Measurements from ENCODE around the gene CHST4. TPM values are rescaled to one million over a fixed set of nuclear protein-coding genes. Genes with fewer than 3 reads are reported as not detected.

Gene CHST4
- total RNA-seq, result not detected in 2 replicates

DNA sequence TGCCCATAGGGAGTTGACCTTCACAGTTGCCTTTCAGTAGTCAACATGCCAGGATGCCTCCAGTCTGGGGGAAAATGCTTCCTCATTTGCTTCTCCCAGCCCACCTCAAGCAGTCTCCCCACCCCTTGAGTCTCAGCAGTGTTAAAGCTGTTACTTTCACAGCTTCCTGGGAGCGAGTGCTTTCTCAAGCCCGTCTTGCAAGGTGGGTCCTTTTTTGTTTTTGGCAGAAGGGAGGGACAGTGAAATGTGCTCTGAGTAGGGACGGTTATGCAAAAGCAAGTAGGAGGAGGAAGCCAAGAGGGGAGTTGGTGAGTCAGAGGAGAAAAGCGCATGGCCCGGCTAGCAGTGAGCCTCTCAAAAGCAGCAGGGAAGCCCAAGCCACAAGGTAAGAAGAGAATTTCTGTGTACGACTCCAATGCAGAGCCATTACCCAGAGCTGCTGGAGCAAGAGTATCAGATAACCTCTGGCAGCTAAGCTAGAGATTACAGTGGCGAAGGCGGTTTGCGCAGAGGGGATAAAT is at the start of gene CHST4:
TSS of gene CHST4 (plus strand) at position 316 of the 521 bp plus-strand sequence. CDS start 10,252 bp downstream, outside the sequence.

DNA sequence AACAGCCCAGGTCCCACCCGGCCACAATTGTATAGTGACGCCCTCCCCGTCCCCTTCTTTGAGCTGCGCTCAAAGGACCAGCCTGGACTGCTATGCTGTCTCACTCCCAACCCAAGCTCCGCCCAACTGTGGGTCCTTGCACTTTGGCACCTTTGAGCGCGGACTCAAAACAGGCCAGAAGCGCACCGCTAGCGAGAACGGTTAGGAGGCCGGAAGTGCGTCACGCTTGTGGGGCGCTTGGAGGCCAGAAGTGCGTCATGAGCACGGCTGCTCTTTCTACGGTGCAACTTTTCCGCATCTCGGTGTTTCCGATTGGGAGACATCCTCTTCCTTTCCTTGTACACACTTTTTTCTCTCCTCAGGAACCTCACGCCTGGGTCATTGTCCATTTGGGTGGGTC is 37.1 kb upstream of the CHST4 start, which contains the start of gene ZNF19:
TSS of gene ZNF19 (minus strand) at position 203 of the 400 bp plus-strand sequence. CDS start 7,210 bp downstream, outside the sequence.

DNA sequence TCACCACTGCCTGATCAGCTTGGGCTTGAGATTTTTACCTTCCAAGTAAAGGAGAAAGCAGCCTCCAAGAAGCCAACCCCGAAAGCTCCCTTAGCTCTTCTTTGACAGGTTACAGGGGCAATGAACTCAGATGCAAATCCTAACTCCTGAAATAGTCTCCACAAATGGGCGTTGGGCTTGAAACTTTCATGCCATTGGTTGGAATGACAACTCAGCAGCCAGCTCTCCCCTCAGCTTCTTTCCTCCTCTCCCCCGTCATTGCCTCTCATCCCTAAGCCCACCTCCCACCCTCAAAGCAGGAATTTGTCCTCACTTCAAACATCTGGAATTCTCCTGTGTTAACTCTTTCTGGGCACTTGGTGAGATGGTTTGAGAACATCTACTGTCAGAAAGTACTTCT is 50.7 kb downstream of the CHST4 start, which contains the start of gene TAT:
TSS of gene TAT (minus strand) at position 122 of the 400 bp plus-strand sequence. CDS start 677 bp downstream, outside the sequence.

Other genes starting within 250 kb of the CHST4 start
- gene CMTR2, start 237.0 kb upstream of the CHST4 start, total RNA-seq, result 13.0 and 21.2 TPM in 2 replicates
- gene CALB2, start 167.7 kb upstream of the CHST4 start, total RNA-seq, result 1.3 TPM in 1 of 2 replicates, not detected in the other
- gene TLE7, start 84.4 kb upstream of the CHST4 start, total RNA-seq, result 0.14 TPM in 1 of 2 replicates, not detected in the other
- 3.7 and 5.0 TPM in 2 replicates for gene ZNF23, start 64.2 kb upstream of the CHST4 start, total RNA-seq
- 0.42 and 0.49 TPM in 2 replicates for gene ZNF19, start 37.1 kb upstream of the CHST4 start, total RNA-seq
- gene TAT, start 50.7 kb downstream of the CHST4 start, total RNA-seq, result not detected in 2 replicates
- gene MARVELD3, start 99.8 kb downstream of the CHST4 start, total RNA-seq, result 12.2 and 18.1 TPM in 2 replicates
- 2.6 and 4.4 TPM in 2 replicates for gene PHLPP2, start 198.3 kb downstream of the CHST4 start, total RNA-seq

Measured in airway epithelial cell (primary cell).